HepG2 (cell line): Measurements from ENCODE around the gene NVL. TPM values are rescaled to one million over a fixed set of nuclear protein-coding genes. Genes with fewer than 3 reads are reported as not detected.

Experiments
- ATAC-seq: fragments of 200-7000 bp; cut with Tn5 transposase; 3 replicates; pipeline ENCODE4 v1.9.1; 2020; ENCODE audit warnings: mild to moderate bottlenecking, moderate library complexity
- BruUV-seq: library from RNA; stranded (reverse); fragments of 400-500 nt; replicated peaks from 2 replicates; lab custom pipeline; 2021; lab: Mats Ljungman, UMichigan
- CTCF ChIA-PET: fragments of 300-600 bp; formaldehyde crosslinking; extraction: SDS; loops from one replicate; lab custom pipeline; 2021; ENCODE audit warnings: low total read pairs, inconsistent platforms, low intra/inter-chr PET ratio; lab: Yijun Ruan, JAX
- POLR2A ChIA-PET: fragments of 350-600 bp; sonication (Branson Sonifier 250); formaldehyde crosslinking; loops from one replicate; lab custom pipeline; 2020; ENCODE audit warnings: antibody characterized with exemption, inconsistent platforms; lab: Yijun Ruan, JAX
- DNase-seq: peaks from one replicate; pipeline ENCODE4 v3.0.0-alpha.2; 2015; ENCODE audit warnings: low spot score
- FAIRE-seq: peaks from 3 replicates; lab custom pipeline; 2011; peaks lifted over from hg19 to GRCh38; lab: Jason Lieb, UNC
- H2AFZ ChIP-seq: one replicate; pipeline ENCODE4 v1.6.1; 2011; ENCODE audit warnings: low read length, inconsistent platforms
- H3K27ac ChIP-seq: fragments of 300-600 bp; 3 replicates; pipeline ENCODE4 v1.8.0; 2011; ENCODE audit warnings: mixed run types, mild to moderate bottlenecking, mixed read lengths, low read length, inconsistent platforms; ENCODE audit not compliant: insufficient read depth; ENCODE audit errors: extremely low read length
- H3K27me3 ChIP-seq, 2 experiments: fragments of 200-600 bp in 1 of 2; 2 replicates in 1 of 2; 3 replicates in 1 of 2; pipeline versions ENCODE4 v1.6.0 to v1.8.0; 2011; ENCODE audit warnings: low read length in 2 of 2, mild to moderate bottlenecking in 2 of 2, moderate library complexity in 2 of 2, inconsistent platforms in 1 of 2; ENCODE audit not compliant: insufficient read depth in 2 of 2, control insufficient read depth in 1 of 2
- H3K36me3 ChIP-seq, 2 experiments: fragments of 200-600 bp in 1 of 2; replicated peaks in 1 of 2; 2 replicates in 1 of 2; 3 replicates in 1 of 2; pipeline versions ENCODE4 v1.5.1 to v1.8.0; 2011; ENCODE audit warnings: low read length in 2 of 2, inconsistent platforms in 1 of 2; ENCODE audit not compliant: insufficient read depth in 2 of 2, control insufficient read depth in 1 of 2
- H3K4me1 ChIP-seq: 2 replicates; pipeline ENCODE4 v1.5.1; 2012; ENCODE audit warnings: low read length, inconsistent platforms; ENCODE audit not compliant: insufficient read depth
- H3K4me2 ChIP-seq: 2 replicates; pipeline ENCODE4 v1.6.0; 2011; ENCODE audit warnings: low read depth, low read length, inconsistent platforms
- H3K4me3 ChIP-seq, 3 experiments: fragments of 200-600 bp in 1 of 3; sonication (generic), shearing (Covaris generic) in 1 of 3; replicated peaks in 1 of 3; 2 replicates each; pipeline ENCODE4 v1.5.1; 2011 to 2016; ENCODE audit warnings: low read length in 3 of 3, inconsistent platforms in 2 of 3, low read depth in 2 of 3, mild to moderate bottlenecking in 2 of 3, control low read depth in 1 of 3, mixed read lengths in 1 of 3; ENCODE audit not compliant: insufficient read depth in 1 of 3
- H3K79me2 ChIP-seq: one replicate; pipeline ENCODE4 v1.6.1; 2011; ENCODE audit warnings: low read length, inconsistent platforms; ENCODE audit not compliant: insufficient read depth
- H3K9ac ChIP-seq: 2 replicates; pipeline ENCODE4 v1.6.0; 2011; ENCODE audit warnings: mild to moderate bottlenecking, low read depth, low read length, inconsistent platforms; ENCODE audit not compliant: insufficient read depth
- H3K9me3 ChIP-seq: 2 replicates; pipeline ENCODE4 v1.5.1; 2012; ENCODE audit warnings: mild to moderate bottlenecking, low read length
- H4K20me1 ChIP-seq: 2 replicates; pipeline ENCODE4 v1.6.0; 2011; ENCODE audit warnings: inconsistent platforms, mild to moderate bottlenecking, low read length, moderate library complexity; ENCODE audit not compliant: insufficient read depth
- MAX ChIP-seq: IDR thresholded peaks from 2 replicates; pipeline ENCODE4 v1.6.1; 2012; ENCODE audit warnings: inconsistent platforms
- SMAD3 ChIP-seq: sonication (generic); formaldehyde crosslinking; IDR thresholded peaks from 2 replicates; pipeline ENCODE4 v1.4.0; 2020; ENCODE audit warnings: missing genetic modification reagents
- TERF1 ChIP-seq: sonication (generic); formaldehyde crosslinking; IDR thresholded peaks from 2 replicates; pipeline ENCODE4 v1.8.0; 2022; ENCODE audit warnings: mild to moderate bottlenecking, missing genetic modification reagents, moderate library complexity
- ZNF136 ChIP-seq: sonication (generic); formaldehyde crosslinking; IDR thresholded peaks from 2 replicates; pipeline ENCODE4 v1.8.1; 2022; ENCODE audit warnings: low read depth, mild to moderate bottlenecking, moderate library complexity, missing genetic modification reagents
- ZNF280D ChIP-seq: sonication (generic); formaldehyde crosslinking; IDR thresholded peaks from 2 replicates; pipeline ENCODE4 v1.5.1; 2020; ENCODE audit warnings: mild to moderate bottlenecking, missing genetic modification reagents
- WGBS: methylation state at CpG from one replicate; pipeline ENCODE4 v1.1.6; 2017; ENCODE audit warnings: low lambda C conversion rate; 5-methylcytosine and 5-hydroxymethylcytosine counted together
- in situ Hi-C: cut with HindIII; loops from 2 replicates; pipeline ENCODE4 v1.10.0; 2017; ENCODE audit warnings: low pct_unique_long_range_greater_than_20kb; ENCODE audit not compliant: extremely low pct_ligation_motif_present
- intact Hi-C: fragments of 100-400 bp; cut with micrococcal nuclease; formaldehyde crosslinking; loops from one replicate; pipeline ENCODE4 v1.10.0; 2022; ENCODE audit not compliant: unreplicated experiment
- polyA plus RNA-seq, 8 experiments: library from polyadenylated mRNA; depleted of rRNA in 3 of 8; stranded (reverse) in 7 of 8; unstranded in 1 of 8; fragments of >200 nt; fragmentation: Illumina TruSeq in 4 of 8; extraction: Trizol in 4 of 8; gene quantifications; 2 replicates each; pipeline versions ENCODE4 v1.2.1 to v1.2.3, GENCODE V29; 2011 to 2016; ENCODE audit warnings: low read depth in 4 of 8, missing spikeins in 1 of 8, mixed read lengths in 1 of 8; ENCODE audit not compliant: insufficient read depth in 1 of 8
- total RNA-seq, 5 experiments: library from RNA; depleted of rRNA; stranded (reverse); fragments of >200 nt; fragmentation: Illumina TruSeq; extraction: Trizol; gene quantifications; 2 replicates each; pipeline ENCODE4 v1.2.3, GENCODE V29; 2016; ENCODE audit warnings: low read depth in 1 of 5
- TF ChIP-seq, protein P1 (sequence below): sonication (generic); formaldehyde crosslinking; IDR thresholded peaks from 2 replicates; pipeline ENCODE4 v1.8.0; 2022; ENCODE audit warnings: missing genetic modification reagents, mild to moderate bottlenecking, moderate library complexity, borderline replicate concordance
- TF ChIP-seq, protein P2 (sequence below): sonication (generic); formaldehyde crosslinking; IDR thresholded peaks from 2 replicates; pipeline ENCODE4 v1.5.0; 2020; ENCODE audit warnings: missing genetic modification reagents
- TF ChIP-seq, protein P3 (sequence below), 2 experiments: sonication (generic) in 1 of 2; formaldehyde crosslinking in 1 of 2; IDR thresholded peaks; 2 replicates each; pipeline versions ENCODE4 v1.4.0 to v1.6.1; 2016 to 2020; ENCODE audit warnings: borderline replicate concordance in 1 of 2, low read depth in 1 of 2, mild to moderate bottlenecking in 1 of 2, missing genetic modification reagents in 1 of 2

NVL gene
- total and polyA plus RNA-seq, 2 of the 13 experiments (the other 11 are each of a cell fraction or from before 2014, with no cell fraction given) = 8.3 to 21.0 TPM

DNA sequence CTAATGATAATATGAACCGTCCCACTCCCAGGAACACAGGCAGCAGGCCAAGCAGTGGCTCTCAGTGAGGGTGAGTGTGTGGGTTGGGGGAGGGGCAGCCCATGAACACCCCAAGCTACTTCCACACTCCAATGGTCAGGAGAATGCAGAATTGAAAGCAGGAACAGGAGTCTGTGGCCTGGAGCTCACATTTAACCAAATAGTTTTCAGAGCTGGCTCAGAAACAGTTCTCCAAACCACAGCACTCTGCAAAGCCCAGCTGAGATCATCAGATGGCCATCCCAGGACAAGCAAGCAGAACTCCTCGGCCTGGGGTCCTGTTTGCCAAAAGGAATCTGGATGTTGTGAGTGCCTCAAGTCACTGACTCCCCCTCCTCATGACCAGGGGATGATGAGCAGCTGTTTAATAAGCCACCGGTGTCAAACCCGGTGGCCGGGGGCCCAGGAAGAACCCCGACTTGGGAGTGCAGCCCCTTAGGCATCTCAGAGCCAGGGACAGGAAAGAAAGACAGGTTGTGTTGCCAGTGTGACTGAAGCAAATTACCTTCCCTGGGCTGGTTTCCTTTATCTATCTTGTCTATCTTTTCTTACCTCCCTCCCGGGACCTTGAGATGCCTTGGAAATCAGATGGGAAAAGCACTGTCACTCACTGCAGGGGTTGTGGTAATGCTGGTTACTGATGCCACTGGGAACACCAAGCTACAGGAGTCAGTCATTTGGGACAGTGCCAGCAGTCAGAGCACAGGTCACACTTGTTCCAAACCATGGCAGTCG, 126.5 kb downstream of the NVL start (continued):
- no peak for TF ChIP-seq ZNF280D (CRISPR knock-in tag)
- TF ChIP-seq, protein P1, sequence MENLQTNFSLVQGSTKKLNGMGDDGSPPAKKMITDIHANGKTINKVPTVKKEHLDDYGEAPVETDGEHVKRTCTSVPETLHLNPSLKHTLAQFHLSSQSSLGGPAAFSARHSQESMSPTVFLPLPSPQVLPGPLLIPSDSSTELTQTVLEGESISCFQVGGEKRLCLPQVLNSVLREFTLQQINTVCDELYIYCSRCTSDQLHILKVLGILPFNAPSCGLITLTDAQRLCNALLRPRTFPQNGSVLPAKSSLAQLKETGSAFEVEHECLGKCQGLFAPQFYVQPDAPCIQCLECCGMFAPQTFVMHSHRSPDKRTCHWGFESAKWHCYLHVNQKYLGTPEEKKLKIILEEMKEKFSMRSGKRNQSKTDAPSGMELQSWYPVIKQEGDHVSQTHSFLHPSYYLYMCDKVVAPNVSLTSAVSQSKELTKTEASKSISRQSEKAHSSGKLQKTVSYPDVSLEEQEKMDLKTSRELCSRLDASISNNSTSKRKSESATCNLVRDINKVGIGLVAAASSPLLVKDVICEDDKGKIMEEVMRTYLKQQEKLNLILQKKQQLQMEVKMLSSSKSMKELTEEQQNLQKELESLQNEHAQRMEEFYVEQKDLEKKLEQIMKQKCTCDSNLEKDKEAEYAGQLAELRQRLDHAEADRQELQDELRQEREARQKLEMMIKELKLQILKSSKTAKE (CRISPR knock-in tag) = no peak
- TF ChIP-seq, protein P2, sequence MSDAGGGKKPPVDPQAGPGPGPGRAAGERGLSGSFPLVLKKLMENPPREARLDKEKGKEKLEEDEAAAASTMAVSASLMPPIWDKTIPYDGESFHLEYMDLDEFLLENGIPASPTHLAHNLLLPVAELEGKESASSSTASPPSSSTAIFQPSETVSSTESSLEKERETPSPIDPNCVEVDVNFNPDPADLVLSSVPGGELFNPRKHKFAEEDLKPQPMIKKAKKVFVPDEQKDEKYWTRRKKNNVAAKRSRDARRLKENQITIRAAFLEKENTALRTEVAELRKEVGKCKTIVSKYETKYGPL (CRISPR knock-in tag) = no peak

GRCh38 chr1:224201853-224202252, 128.1 kb downstream of the NVL start:
- BruUV-seq = no TSS peak
- Histone ChIP-seq H3K79me2 (no peaks in the 10 kb centered on the region), H3K27ac (no peak overlapping the region), H3K27me3 (no peaks in the 10 kb centered on the region), H3K36me3 (no peaks in the 10 kb centered on the region), H3K9me3 (no peaks in the 10 kb centered on the region), H4K20me1 (no peaks in the 10 kb centered on the region), H3K4me1 (peaks cover 57% of the 10 kb centered on the region), H3K4me2 (no peak overlapping the region), H3K4me3 (no peak overlapping the region), H3K9ac (no peak overlapping the region), H2AFZ (no peak overlapping the region)
- CTCF ChIA-PET = no interaction called here
- intact Hi-C loops = no loop called here
- POLR2A ChIA-PET = no interaction called here
- FAIRE-seq (no peak), ATAC-seq (no peak), DNase-seq (no peak)
- 51% methylated on average over 4 of the region's 4 CpGs for WGBS
- in situ Hi-C loops = no loop called here
- no peak for TF ChIP-seq TERF1 (CRISPR knock-in tag)
- TF ChIP-seq, protein P3, sequence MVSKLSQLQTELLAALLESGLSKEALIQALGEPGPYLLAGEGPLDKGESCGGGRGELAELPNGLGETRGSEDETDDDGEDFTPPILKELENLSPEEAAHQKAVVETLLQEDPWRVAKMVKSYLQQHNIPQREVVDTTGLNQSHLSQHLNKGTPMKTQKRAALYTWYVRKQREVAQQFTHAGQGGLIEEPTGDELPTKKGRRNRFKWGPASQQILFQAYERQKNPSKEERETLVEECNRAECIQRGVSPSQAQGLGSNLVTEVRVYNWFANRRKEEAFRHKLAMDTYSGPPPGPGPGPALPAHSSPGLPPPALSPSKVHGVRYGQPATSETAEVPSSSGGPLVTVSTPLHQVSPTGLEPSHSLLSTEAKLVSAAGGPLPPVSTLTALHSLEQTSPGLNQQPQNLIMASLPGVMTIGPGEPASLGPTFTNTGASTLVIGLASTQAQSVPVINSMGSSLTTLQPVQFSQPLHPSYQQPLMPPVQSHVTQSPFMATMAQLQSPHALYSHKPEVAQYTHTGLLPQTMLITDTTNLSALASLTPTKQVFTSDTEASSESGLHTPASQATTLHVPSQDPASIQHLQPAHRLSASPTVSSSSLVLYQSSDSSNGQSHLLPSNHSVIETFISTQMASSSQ (IDR thresholded peaks at IDR 0.05; ENCODE audit: low read depth) = no peak
- TF ChIP-seq, protein P3 (CRISPR knock-in tag; IDR thresholded peaks at IDR 0.05; ENCODE audit: borderline replicate concordance) = no peak
- TF ChIP-seq ZNF136 (CRISPR knock-in tag) = no peak
- TF ChIP-seq SMAD3 (CRISPR knock-in tag) = no peak
- no peak for TF ChIP-seq MAX
